HG03060 (cell line): ENCODE results near the gene CUEDC1.

Source experiments
- ATAC-seq: cut with Tn5 transposase; IDR thresholded peaks from one replicate; pipeline ENCODE4 v1.9.1; 2021; ENCODE audit warnings: low read depth, moderate number of reproducible peaks; ENCODE audit not compliant: unreplicated experiment

CUEDC1 gene

DNA sequence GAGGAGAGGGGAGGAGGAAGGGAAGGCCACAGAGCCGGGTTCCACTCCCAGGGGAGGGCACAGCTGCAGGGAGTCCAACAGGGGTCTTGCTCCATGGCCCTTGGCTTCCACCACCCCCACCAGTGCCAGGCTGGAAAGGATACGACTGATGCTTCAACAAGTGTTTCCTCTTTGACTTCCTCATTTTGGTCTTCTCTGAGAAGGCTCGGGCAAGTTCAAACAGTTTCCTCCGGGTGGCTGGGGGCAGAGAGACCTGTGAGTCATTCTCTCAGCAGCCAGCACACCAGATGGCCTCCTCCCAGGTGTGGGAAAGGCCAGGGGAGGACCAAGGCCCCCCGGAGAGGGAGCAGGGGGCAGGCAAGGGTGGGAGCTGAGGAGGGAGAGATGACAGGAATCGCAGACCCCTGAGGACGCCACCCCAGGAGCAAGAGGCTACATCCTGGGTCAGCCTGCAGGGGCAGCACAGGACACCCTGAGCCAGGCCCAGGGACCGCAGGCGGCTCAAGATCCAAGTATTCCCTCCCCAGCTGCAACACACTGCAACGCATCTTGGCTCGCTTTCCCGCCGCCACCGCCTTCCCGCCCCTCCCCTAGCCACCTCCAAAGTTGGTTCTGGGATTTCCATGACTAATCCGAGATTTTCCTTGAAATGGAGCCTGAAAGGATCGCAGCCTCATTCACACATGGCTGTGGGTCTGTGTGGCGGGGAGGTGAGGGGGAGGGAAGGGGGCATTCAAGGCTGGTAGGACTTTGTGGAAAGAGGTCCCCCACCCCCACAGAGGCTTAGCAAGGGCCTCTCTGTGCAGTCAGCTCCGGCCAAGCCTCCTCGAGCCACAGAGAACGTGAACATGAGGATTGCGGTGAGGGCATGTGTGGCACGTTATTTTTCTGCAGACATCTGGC lies 87.0 kb downstream of the CUEDC1 start:
- ATAC-seq, result peak; percentile 69

DNA sequence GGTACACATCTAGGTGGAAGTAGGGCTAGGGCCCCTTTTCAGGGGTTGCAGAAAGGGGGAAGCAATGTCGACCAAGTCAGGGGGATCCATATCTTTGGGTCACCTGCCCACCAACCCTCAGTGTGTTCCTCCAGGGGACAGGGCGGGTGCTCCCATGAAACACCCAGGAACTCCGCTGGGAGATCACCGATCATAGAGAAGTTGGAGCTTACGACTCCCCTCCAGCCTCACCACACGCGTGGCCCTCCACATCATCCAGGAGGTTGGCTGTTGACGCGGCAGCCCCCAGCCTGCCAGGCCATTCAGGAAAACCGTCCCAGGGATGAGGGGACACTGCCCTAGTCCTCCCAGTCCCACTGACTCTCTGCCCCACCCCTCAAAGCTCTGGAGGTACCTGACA lies 88.1 kb downstream of the CUEDC1 start:
- ATAC-seq, result no peak

DNA sequence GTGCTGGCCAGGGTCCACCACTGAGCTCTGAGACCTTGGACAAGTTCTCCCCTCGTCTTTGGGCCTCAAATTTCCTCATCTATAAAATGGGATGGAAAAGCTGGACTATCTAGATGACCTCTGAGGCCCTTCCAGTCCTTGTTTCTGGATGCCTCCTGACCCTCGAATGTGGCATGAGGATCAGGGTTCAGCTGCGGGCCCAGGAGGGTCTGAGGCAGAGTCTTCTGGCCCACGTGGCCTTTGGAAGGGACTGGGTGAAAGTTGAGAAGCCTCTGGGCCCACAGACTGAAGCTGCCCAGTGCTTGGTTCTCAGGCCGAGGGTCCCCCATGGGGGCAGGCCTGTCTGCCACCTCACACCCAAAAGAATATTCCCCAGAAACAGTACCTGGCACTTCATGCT lies 88.5 kb downstream of the CUEDC1 start:
- no peak for ATAC-seq

DNA sequence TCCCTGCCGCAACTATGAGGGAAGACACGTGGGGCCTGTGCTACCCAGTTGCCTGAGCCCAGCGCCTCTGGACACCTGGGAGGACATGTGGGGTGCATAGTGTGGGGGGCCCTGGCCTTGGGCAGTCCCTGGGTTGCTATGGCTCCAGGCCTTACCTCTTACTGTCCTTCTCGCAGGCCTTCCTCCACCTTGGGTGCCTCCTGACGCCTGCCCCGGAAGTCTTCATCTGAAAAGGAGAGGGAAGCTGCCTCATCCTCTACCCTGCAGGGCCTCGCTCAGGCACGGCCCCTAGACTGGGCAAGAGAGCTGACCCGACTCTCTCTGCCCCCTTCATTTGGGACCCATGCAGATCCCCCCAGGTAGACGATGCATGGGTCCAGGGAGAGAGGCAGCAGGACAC lies 88.9 kb downstream of the CUEDC1 start:
- no peak for ATAC-seq

DNA sequence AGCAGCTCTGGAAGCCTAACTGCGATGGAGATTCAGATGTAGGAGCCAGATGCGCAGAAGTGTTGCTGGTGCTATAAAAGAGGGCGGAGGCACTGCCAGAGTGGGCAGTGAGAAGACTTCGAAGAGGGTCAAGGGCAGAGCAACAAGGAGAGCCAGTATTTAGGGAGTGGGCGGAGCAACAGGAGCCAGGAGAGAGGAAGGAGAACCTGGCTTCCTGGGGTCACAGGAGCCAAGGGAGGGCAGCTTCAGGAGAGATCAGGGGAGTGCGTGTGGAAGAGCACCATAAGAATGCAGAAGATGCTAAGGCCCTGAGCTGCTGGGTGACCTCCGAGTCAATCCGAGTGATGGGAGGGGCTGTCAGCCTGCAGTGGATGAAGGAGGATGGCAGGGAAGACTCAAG lies 90.9 kb downstream of the CUEDC1 start:
- no peak for ATAC-seq

DNA sequence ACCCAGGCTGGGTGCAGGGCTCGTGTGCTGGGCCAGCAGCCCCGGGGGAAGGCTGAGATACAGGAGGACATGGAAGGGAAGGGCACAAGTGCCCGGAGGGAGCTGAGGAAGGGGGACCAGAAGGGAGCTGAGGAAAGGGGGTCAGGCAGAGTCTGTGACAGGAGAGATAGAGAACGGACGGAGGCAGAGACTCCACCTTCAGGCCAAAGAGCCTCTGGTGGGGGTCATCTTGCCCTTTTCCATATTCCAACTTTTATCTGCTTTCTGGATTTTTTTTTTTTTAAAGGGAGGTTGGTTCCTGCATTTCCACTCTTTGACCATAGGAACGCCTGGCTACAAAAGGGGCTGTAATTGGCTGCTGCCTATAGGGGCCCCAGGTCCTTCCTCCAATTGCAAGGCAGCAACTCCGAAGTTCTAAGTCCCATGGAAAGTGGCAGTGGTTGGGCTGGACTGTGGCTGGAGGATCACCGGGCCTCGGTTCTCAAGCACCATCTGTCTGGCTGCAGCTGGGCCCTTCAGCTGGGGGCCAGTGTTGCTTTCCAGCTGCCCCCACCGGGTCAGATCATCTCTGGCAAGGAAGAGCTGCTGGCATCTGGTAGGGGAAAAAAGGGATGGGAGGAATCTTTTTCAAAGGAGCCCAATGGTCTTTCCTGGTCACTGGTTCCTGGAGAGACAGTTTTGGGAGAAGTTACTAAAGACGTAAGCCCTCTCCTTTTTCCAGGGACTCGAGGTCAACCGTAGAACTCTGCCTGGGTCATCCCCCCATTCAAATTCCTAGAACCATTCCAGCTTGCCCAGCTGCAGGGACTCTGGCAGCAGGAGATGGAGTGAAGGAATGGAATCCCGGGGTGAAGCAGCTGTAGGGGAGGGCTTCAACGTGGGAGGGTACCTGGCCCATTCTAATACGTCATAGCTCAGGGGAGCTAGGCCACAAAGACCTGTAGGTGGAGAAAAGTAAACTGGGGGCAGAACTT lies 92.2 kb downstream of the CUEDC1 start:
- no peak for ATAC-seq

DNA sequence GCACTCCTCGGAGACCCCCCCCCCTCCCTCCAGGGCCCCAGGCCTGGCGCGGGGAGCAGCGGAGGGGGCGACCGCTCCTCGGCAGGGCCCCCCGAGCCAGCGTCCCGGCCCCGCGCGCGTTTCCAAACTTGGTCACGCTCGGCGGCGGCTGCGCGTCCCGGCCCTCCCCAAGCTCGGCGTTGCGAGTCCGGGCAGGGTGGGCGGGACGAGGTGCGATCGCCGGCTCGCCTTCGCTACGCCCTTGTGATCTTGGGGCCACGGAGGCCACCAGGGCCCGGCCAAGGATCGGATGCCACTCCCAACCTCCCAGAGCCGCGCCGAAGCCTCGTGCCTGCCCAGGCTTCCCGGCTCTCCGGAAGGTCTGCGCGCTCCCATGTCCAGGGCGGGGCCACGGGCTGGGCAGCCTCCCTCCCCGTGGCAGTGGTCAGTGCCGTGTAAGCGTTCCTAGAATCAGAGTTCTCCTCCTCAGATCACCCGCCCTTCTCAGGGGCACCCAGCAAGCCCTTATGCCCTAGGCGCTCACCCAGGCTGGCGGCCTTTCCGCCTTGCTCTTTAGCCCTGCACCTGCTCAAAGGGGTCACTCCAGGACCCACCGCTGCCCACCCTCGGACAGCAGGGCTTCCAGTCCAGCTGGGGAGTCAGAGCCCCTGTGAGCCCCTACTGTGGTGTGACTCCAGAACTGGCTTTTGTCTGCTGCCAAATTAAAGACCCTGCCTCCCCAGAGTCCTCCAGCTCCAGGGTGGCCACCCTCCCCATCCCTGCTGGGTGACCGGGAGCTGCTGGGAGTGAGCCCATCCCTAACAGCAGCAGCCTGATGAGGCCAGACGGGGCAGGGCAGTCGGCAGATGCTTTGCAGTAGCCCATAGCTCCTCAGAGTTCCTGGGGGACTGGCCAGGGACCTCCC lies 93.2 kb downstream of the CUEDC1 start:
- no peak for ATAC-seq

DNA sequence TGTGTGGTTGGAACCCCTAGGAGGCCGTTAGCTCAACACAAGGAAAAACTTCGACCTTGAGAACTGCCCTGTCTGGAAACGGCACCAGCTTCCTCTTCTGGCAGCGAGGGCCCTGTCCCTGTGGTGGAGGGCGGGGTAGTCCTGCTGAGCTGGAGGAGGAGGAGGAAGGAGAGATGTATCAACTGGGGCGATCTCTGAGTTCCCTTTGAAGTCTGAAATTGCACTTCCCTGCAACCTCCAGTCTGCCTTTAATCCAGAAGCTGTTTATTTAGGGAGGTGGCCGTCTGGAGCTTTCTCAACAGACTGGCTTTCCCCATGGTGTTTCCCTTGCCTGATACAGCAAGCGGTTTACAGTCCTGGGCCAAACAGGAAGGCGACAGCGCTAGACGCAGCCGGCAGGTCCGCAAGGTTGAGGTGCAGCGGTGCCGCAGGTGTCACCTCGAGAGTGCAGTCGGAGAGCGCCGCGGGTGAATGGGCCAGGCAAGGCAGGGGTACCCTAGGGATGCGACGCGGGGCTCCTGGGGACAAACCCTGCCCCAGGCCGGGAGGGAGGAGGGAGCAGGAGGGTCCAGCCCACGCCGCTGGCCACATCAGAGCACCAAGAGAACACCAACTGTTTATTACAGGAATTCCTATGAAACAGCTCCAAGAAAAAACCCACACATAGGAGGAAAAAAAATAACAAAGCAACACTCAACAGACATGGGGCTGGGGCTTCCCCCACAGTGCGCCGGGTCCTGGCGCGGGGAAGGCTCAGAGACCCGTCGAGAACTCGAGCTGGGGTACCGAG lies 94.0 kb downstream of the CUEDC1 start:
- ATAC-seq, result no peak

DNA sequence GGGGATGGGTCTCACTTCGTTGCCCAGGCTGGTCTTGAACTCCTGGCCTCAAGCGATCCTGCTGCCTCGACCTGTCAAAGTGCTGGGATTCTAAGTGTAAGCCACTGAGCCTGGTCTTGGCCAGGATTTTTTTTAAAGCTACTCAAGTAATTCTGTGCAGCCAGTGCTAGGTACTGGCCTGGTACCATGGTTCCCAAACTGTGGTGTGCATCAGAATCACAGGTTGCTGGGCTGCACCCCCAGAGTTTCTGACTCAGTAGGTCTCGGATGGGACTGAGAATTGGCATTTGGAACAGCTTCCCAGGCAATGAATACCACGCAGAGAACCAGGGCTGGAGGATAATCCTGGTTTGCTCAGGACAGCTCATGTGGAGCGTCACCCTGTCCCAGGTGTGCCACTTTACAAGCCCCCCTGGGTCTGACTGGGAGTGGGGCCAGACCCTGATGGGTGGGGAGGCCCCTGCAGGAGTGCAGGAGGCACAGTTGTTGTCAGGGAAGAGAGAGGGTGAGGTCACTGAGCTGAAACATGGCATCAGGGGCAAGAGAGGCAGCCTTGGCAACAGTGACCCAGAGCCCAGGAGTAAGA lies 94.7 kb downstream of the CUEDC1 start:
- no peak for ATAC-seq

DNA sequence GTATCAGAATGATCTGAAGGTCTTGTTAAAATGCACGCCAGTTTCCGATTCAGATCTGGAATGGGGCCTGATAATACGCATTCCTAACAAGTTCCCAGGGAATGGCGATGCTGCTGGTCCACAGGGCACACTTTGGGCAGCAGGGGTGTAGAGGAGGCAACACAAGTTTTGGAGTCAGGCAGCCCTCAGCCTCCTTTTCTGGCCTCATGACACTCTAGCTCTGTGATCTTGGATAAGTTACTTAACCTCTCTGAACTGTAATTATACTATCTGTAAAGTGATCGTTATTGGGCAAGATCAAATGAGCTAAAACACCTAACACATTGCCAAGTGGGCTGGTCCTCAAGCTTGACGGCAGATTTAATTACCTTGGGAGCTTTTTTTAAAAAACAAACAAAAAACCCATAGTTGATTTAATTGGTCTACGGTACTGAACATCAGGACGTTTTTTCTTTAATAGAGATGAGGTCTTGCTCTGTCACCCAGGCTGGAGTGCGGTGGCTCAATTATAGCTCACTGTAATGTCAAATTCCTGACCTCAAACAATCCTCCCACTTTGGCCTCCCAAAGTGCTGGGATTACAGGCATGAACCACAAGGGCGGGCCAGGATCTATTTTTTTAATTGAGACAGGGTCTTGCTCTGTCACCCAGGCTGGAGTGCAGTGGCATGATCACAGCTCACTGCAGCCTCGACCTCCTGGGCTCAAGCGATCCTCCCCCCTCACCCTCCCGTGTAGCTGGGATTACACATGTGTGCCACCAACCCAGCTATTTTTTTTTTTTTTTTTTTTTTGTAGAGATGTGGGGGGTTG lies 95.4 kb downstream of the CUEDC1 start:
- no peak for ATAC-seq

DNA sequence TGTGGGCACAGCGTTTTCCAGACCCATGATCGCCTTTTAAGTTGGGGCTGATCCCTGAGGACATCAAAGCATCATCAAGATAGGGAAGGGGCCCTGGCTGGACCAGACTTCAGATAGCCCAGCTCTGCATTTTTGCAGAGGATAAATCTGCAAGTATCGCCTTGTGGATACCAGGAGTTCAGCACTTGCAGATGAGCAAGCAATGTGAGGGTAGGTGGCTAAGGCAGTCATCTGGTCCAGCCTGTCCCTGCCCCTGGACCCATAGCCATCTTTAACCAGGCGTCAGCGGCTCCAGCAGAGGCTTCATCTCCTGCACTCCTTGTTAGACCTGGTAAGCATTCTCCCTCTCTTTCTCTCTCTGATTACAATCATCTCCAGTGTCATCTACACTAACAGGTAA lies 96.4 kb downstream of the CUEDC1 start:
- no peak for ATAC-seq

DNA sequence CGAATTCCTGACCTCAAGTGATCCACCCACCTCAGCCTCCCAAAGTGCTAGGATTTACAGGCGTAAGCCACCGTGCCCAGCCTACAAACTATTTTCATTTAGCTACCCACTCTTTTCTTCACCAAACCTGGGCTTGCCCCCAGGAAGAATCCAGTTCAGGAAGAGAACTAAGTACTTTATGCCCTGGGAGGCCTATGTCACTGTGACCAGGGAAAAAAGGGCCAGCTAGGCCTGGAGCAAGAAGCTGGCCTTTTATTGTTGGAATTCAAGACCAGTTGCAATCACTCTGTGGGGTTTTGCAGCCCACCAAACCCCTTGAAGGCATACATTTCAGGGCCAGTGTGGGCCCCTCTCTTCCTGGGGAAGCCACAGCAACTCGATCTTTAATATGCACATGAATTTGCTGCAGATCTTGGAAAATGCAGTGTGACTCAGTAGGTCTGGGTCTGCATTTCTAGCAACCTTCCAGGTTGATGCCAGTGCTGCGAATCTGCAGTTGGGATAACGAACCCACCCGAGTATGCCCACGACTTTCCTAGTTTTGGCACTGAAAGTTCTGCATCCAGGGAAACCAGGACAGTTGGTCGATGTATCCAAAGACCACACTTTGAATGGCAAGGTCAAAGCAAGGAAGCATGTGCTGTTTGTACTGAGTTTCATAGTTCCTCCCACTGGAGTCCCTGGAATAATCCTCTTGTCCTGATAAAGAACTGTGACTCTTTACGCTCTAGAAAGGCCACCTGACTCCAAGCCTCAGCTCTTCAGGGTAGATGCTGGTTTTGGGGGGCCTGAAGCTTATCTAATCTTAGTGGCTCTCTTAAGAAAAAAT lies 98.2 kb downstream of the CUEDC1 start:
- ATAC-seq, result no peak

DNA sequence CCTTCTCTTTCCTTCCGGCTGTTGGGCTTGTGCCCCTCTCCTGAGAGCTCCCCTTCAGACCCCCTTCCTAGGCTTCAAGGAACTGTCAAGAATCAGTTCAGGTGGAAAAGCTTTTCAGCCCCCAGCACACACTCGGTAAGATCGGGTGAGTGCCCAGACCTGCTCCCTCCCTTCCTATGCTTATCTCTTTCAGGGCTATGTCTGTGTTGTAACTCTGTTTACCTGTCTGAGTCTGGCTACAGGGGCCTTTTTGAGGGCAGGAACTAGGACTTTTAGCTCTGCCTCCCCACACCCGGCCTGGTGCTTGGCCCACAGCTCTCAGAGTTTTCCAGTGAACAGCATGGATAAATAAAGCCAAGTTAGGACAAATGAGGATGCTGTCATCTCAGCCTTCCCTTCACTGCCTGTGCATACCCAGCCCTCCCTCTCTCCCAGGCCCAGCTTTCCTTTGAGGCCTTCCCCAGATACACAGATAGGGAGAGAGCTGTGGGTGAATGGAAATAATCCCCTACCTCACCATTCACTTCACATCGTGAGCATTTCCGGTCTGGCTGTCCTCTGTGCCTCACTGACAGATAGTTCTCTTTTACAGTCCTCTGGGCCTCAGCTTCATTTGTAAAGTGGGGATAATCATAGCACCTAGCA lies 99.7 kb downstream of the CUEDC1 start:
- ATAC-seq, result no peak

DNA sequence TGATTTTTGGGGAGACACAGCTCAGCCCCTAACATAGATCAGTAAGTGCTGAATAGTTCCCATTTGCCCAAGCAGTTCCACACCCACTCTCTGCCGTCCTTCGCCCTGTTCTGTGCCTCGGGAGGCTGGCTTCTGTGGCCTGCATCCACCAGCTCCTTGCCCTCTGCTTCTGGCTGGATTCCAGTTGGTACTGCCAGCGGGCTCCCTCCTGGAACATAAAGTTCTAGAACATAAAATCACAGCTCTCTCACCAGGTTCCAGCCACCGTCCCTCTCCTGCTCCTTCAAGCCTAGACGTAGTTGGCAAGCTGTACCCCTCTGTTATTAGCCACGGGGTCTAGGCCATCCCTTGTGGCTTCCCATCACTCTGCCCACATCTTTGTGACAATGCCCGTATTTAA lies 101.5 kb downstream of the CUEDC1 start:
- no peak for ATAC-seq

DNA sequence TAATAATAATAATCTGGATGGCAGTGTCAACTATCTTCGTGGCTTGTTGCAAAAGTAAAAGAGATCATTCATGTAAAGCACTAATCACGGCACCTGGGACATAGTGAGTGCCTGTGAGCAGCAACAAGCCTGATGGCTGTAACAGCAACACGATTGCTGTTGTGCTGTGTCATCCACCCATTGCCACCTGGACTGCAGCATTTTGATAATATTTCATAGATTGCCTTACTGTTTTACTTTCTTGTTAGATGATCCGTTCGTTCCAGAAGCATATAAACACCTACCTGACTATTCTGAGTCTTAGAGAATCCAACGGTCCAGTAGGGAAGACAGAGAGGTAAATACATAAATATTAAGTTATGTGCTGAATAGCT lies 102.3 kb downstream of the CUEDC1 start:
- no peak for ATAC-seq

DNA sequence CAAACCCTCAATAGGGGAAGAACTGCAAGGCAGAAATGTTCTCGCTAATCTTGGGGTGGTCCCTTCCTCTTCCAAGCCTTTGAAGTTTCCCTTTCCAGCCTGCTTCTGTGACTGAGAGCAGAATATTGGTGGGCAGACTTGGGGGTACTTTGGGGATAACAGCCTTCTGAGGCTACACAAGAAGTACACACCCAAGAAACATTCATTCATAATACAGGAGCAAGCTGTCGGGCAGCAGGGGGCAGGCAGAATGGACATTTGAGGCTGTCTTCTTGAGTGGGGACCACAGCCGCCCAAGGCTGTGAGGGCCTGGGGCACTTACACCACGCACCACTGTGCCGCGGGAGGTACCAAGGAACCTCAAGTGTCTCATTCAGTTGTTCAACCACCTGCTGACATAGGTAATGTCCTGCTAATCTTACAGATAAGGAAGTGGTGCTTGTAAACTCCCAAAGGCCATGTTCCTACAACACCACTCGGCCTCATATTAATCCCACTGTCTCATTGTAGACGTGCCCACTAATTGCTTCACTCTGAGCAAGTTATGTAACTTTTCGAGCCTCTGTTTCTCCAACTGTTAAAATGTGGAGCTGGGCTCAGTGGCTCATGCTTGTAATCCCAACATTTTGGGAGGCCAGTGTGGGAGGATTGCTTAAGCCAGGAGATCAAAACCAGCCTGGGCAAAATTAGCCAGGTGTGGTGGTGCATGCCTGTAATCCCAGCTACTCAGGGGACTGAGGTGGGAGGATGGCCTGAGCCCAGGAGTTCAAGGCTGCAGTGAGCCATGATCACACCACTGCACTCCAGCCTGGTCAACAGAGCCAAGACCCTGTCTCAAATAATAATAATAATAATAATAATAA lies 102.9 kb downstream of the CUEDC1 start:
- ATAC-seq, result no peak
